Measurements from ENCODE around the gene UBE2E1.
"Not testable (repeated sequence)": the region's sequence is repeated elsewhere in the genome, so short reads cannot be mapped to it uniquely, and the experiment has no call there.

UBE2E1 gene

GRCh38 chr3:23885210-23885609, 79.5 kb downstream of the UBE2E1 start:
- peaks cover 4% of the 10 kb centered on the region for H3K36me3 Mint-ChIP-seq
- no peak overlapping the region for H3K27ac Mint-ChIP-seq
- peaks cover 17% of the 10 kb centered on the region for H3K4me1 Mint-ChIP-seq (ENCODE audit: low read depth)
- no peak overlapping the region for H3K4me3 Mint-ChIP-seq
- no peaks in the 10 kb centered on the region for H3K27me3 Mint-ChIP-seq
- H3K9me3 Mint-ChIP-seq (ENCODE audit: low read depth): no peaks in the 10 kb centered on the region

GRCh38 chr3:23886311-23886710, 80.6 kb downstream of the UBE2E1 start:
- Mint-ChIP-seq H3K9me3 (ENCODE audit: low read depth) (no peaks in the 10 kb centered on the region), H3K4me1 (ENCODE audit: low read depth) (peaks cover 8% of the 10 kb centered on the region), H3K27me3 (no peaks in the 10 kb centered on the region), H3K27ac (peak overlapping the region; percentile 81), H3K36me3 (peaks cover 3% of the 10 kb centered on the region), H3K4me3 (no peak overlapping the region)

- H3K9me3 Mint-ChIP-seq (ENCODE audit: low read depth): no peaks in the 10 kb centered on the region
- H3K36me3 Mint-ChIP-seq: peaks cover 2% of the 10 kb centered on the region
- H3K27me3 Mint-ChIP-seq: no peaks in the 10 kb centered on the region
- H3K4me3 Mint-ChIP-seq: no peak overlapping the region
- H3K27ac Mint-ChIP-seq: no peak overlapping the region
- H3K4me1 Mint-ChIP-seq (ENCODE audit: low read depth): no peaks in the 10 kb centered on the region
Measured at GRCh38 chr3:23888617-23889228, 83.0 kb downstream of the UBE2E1 start.

GRCh38 chr3:23889386-23889785, 83.6 kb downstream of the UBE2E1 start:
- Mint-ChIP-seq H3K27ac (peak overlapping the region; percentile 58), H3K27me3 (no peaks in the 10 kb centered on the region), H3K4me1 (ENCODE audit: low read depth) (no peaks in the 10 kb centered on the region), H3K36me3 (peaks cover 2% of the 10 kb centered on the region), H3K4me3 (no peak overlapping the region), H3K9me3 (ENCODE audit: low read depth) (no peaks in the 10 kb centered on the region)

- H3K9me3 Mint-ChIP-seq (ENCODE audit: low read depth): no peaks in the 10 kb centered on the region
- H3K27ac Mint-ChIP-seq: no peak overlapping the region
- H3K36me3 Mint-ChIP-seq: peaks cover 2% of the 10 kb centered on the region
- H3K4me1 Mint-ChIP-seq (ENCODE audit: low read depth): no peaks in the 10 kb centered on the region
- H3K27me3 Mint-ChIP-seq: no peaks in the 10 kb centered on the region
- H3K4me3 Mint-ChIP-seq: no peak overlapping the region
Measured at GRCh38 chr3:23889950-23890349, 84.2 kb downstream of the UBE2E1 start.

GRCh38 chr3:23894254-23895061, 88.7 kb downstream of the UBE2E1 start:
- Mint-ChIP-seq H3K27me3 (no peaks in the 10 kb centered on the region), H3K4me3 (no peak overlapping the region), H3K4me1 (ENCODE audit: low read depth) (no peaks in the 10 kb centered on the region), H3K36me3 (peaks cover 12% of the 10 kb centered on the region), H3K9me3 (ENCODE audit: low read depth) (no peaks in the 10 kb centered on the region), H3K27ac (no peak overlapping the region)

GRCh38 chr3:23895181-23895580, 89.4 kb downstream of the UBE2E1 start:
- no peak overlapping the region for H3K27ac Mint-ChIP-seq
- peaks cover 15% of the 10 kb centered on the region for H3K36me3 Mint-ChIP-seq
- H3K4me3 Mint-ChIP-seq: no peak overlapping the region
- H3K4me1 Mint-ChIP-seq (ENCODE audit: low read depth): no peaks in the 10 kb centered on the region
- H3K9me3 Mint-ChIP-seq (ENCODE audit: low read depth): no peaks in the 10 kb centered on the region
- H3K27me3 Mint-ChIP-seq: no peaks in the 10 kb centered on the region

GRCh38 chr3:23900744-23901143, 95.0 kb downstream of the UBE2E1 start:
- Mint-ChIP-seq H3K4me3 (no peak overlapping the region), H3K27ac (no peak overlapping the region), H3K4me1 (ENCODE audit: low read depth) (no peaks in the 10 kb centered on the region), H3K9me3 (ENCODE audit: low read depth) (no peaks in the 10 kb centered on the region), H3K36me3 (peaks cover 31% of the 10 kb centered on the region), H3K27me3 (no peaks in the 10 kb centered on the region)

- H3K4me1 Mint-ChIP-seq (ENCODE audit: low read depth): no peaks in the 10 kb centered on the region
- H3K27me3 Mint-ChIP-seq: no peaks in the 10 kb centered on the region
- no peaks in the 10 kb centered on the region for H3K9me3 Mint-ChIP-seq (ENCODE audit: low read depth)
- no peak overlapping the region for H3K27ac Mint-ChIP-seq
- H3K36me3 Mint-ChIP-seq: peaks cover 19% of the 10 kb centered on the region
- no peak overlapping the region for H3K4me3 Mint-ChIP-seq
Measured at GRCh38 chr3:23904545-23904944, 98.8 kb downstream of the UBE2E1 start.

GRCh38 chr3:23909341-23909740, 103.6 kb downstream of the UBE2E1 start:
- no peaks in the 10 kb centered on the region for H3K27me3 Mint-ChIP-seq
- H3K36me3 Mint-ChIP-seq: peaks cover 8% of the 10 kb centered on the region
- H3K27ac Mint-ChIP-seq: no peak overlapping the region
- no peak overlapping the region for H3K4me3 Mint-ChIP-seq
- no peaks in the 10 kb centered on the region for H3K9me3 Mint-ChIP-seq (ENCODE audit: low read depth)
- H3K4me1 Mint-ChIP-seq (ENCODE audit: low read depth): peaks cover 4% of the 10 kb centered on the region

GRCh38 chr3:23911397-23911796, 105.6 kb downstream of the UBE2E1 start:
- Mint-ChIP-seq H3K4me3 (no peak overlapping the region), H3K27ac (no peak overlapping the region), H3K9me3 (ENCODE audit: low read depth) (no peaks in the 10 kb centered on the region), H3K27me3 (no peaks in the 10 kb centered on the region), H3K4me1 (ENCODE audit: low read depth) (peaks cover 24% of the 10 kb centered on the region), H3K36me3 (peaks cover 3% of the 10 kb centered on the region)

- H3K4me3 Mint-ChIP-seq; H3K27me3 Mint-ChIP-seq; H3K27ac Mint-ChIP-seq; H3K36me3 Mint-ChIP-seq; H3K9me3 Mint-ChIP-seq (ENCODE audit: low read depth): not testable (repeated sequence)
- H3K4me1 Mint-ChIP-seq (ENCODE audit: low read depth): peaks cover 24% of the 10 kb centered on the region
Measured at GRCh38 chr3:23912335-23912734, 106.6 kb downstream of the UBE2E1 start.

GRCh38 chr3:23913182-23913581, 107.4 kb downstream of the UBE2E1 start:
- H3K27me3 Mint-ChIP-seq: no peaks in the 10 kb centered on the region
- no peak overlapping the region for H3K27ac Mint-ChIP-seq
- H3K4me1 Mint-ChIP-seq (ENCODE audit: low read depth): peaks cover 24% of the 10 kb centered on the region
- peaks cover 12% of the 10 kb centered on the region for H3K36me3 Mint-ChIP-seq
- H3K4me3 Mint-ChIP-seq: no peak overlapping the region
- H3K9me3 Mint-ChIP-seq (ENCODE audit: low read depth): no peaks in the 10 kb centered on the region

- H3K27me3 Mint-ChIP-seq: no peaks in the 10 kb centered on the region
- no peaks in the 10 kb centered on the region for H3K9me3 Mint-ChIP-seq (ENCODE audit: low read depth)
- no peak overlapping the region for H3K27ac Mint-ChIP-seq
- peaks cover 21% of the 10 kb centered on the region for H3K36me3 Mint-ChIP-seq
- H3K4me3 Mint-ChIP-seq: no peak overlapping the region
- H3K4me1 Mint-ChIP-seq (ENCODE audit: low read depth): peaks cover 28% of the 10 kb centered on the region
Measured at GRCh38 chr3:23913873-23914743, 108.4 kb downstream of the UBE2E1 start.

- peak overlapping the region; percentile 55 for H3K27ac Mint-ChIP-seq
- peaks cover 42% of the 10 kb centered on the region for H3K4me1 Mint-ChIP-seq (ENCODE audit: low read depth)
- no peaks in the 10 kb centered on the region for H3K9me3 Mint-ChIP-seq (ENCODE audit: low read depth)
- H3K27me3 Mint-ChIP-seq: no peaks in the 10 kb centered on the region
- peaks cover 31% of the 10 kb centered on the region for H3K36me3 Mint-ChIP-seq
- H3K4me3 Mint-ChIP-seq: peak overlapping the region; percentile 98
Measured at GRCh38 chr3:23915537-23916108, 109.9 kb downstream of the UBE2E1 start.

Data from activated naive CD8-positive, alpha-beta T cell (primary cell).